Loucy (cell line): ENCODE results near the gene ZC3H14.

Experiments used
- EZH2phosphoT487 ChIP-seq: fragments of 200-600 bp; IDR thresholded peaks from 2 replicates; pipeline ENCODE4 v1.6.1; 2018; ENCODE audit warnings: antibody characterized with exemption, mild to moderate bottlenecking, moderate library complexity, borderline replicate concordance
- TF ChIP-seq, protein P1 (sequence below): fragments of 200-600 bp; sonication (generic); conservative IDR thresholded peaks from 2 replicates; pipeline ENCODE4 v1.5.1; 2014; ENCODE audit warnings: mild to moderate bottlenecking, antibody characterized with exemption, low read length

DNA sequence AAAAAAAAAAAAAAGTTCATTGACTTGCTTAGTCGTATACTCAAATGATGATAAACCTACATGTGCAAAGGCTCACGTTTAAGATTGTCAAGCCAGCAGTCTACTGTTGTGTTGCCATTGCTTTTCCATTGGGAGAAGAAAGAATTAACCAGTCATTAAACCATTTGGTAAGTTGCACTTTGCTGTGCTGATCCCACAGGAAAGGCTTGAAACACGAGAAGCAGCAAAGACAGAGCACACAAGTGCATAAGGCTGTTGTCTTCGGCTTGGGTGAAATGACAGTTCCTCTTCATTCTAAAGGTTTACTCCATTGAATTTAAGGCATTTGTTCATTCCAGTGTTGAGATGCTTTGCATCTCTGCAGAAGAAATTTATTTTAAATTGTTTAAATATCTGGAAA lies 50.1 kb downstream of the ZC3H14 start:
- TF ChIP-seq, protein P1, sequence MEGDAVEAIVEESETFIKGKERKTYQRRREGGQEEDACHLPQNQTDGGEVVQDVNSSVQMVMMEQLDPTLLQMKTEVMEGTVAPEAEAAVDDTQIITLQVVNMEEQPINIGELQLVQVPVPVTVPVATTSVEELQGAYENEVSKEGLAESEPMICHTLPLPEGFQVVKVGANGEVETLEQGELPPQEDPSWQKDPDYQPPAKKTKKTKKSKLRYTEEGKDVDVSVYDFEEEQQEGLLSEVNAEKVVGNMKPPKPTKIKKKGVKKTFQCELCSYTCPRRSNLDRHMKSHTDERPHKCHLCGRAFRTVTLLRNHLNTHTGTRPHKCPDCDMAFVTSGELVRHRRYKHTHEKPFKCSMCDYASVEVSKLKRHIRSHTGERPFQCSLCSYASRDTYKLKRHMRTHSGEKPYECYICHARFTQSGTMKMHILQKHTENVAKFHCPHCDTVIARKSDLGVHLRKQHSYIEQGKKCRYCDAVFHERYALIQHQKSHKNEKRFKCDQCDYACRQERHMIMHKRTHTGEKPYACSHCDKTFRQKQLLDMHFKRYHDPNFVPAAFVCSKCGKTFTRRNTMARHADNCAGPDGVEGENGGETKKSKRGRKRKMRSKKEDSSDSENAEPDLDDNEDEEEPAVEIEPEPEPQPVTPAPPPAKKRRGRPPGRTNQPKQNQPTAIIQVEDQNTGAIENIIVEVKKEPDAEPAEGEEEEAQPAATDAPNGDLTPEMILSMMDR, result no peak
- TF ChIP-seq EZH2phosphoT487, result no peak
